Spleen (tissue), 7 donors: ENCODE measurements around the gene PARD3B.

Experiments
- POLR2A ChIP-seq, 3 donors: fragments of 450-650 bp; IDR thresholded peaks; one replicate each; pipeline ENCODE4 v1.5.1; 2017; ENCODE audit warnings: antibody characterized with exemption in 3 of 3, mild to moderate bottlenecking in 1 of 3
- TF ChIP-seq, protein P1 (sequence below), 11 experiments: fragments of 200-600 bp in 7 of 11; fragments of 450-650 bp in 4 of 11; sonication (generic) in 4 of 11; IDR thresholded peaks in 8 of 11; conservative IDR thresholded peaks in 3 of 11; 1 replicate in 7 of 11; 2 replicates in 4 of 11; pipeline versions ENCODE4 v1.4.0 to v1.8.0; 2016 to 2021; ENCODE audit warnings: antibody characterized with exemption in 11 of 11, inconsistent platforms in 4 of 11, mild to moderate bottlenecking in 1 of 11
- donor health status: DM: no; HTN: no; CAD: no; lungs with moderate emphysema.
- donor health status: DM: no; HTN: no; CAD: no.
- donor health status: DM: no; HTN: no; CAD: no.

DNA sequence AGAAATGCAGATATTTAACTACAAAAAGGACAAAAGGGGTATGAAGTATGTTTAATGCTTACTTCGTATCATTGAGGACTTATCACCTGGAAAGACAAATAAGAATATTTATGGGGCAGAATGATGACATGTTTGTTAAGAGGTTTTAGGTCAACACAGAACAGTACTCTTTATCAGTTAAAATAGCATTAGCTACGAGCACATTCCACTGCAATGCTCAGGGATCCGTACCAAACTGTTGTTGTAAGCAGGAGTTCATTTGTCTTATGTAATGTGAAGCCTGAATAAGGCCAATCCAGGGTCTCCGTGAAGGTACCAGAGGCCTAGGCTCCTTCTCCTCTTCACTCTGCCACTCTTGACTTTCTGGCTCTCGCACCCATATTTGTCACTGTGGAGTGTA, 671.3 kb downstream of the PARD3B start:
- TF ChIP-seq, protein P1, sequence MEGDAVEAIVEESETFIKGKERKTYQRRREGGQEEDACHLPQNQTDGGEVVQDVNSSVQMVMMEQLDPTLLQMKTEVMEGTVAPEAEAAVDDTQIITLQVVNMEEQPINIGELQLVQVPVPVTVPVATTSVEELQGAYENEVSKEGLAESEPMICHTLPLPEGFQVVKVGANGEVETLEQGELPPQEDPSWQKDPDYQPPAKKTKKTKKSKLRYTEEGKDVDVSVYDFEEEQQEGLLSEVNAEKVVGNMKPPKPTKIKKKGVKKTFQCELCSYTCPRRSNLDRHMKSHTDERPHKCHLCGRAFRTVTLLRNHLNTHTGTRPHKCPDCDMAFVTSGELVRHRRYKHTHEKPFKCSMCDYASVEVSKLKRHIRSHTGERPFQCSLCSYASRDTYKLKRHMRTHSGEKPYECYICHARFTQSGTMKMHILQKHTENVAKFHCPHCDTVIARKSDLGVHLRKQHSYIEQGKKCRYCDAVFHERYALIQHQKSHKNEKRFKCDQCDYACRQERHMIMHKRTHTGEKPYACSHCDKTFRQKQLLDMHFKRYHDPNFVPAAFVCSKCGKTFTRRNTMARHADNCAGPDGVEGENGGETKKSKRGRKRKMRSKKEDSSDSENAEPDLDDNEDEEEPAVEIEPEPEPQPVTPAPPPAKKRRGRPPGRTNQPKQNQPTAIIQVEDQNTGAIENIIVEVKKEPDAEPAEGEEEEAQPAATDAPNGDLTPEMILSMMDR (IDR thresholded peaks at IDR 0.05 in 8 of 11, conservative IDR thresholded peaks at IDR 0.05 in 3 of 11): no peak
- TF ChIP-seq POLR2A (IDR thresholded peaks at IDR 0.05): no peak
